Measurements from ENCODE around the gene WDR37.

- no peak for TF ChIP-seq ZNF513 (tag by site-specific recombination; IDR thresholded peaks at IDR 0.05)
- TF ChIP-seq, protein P1, sequence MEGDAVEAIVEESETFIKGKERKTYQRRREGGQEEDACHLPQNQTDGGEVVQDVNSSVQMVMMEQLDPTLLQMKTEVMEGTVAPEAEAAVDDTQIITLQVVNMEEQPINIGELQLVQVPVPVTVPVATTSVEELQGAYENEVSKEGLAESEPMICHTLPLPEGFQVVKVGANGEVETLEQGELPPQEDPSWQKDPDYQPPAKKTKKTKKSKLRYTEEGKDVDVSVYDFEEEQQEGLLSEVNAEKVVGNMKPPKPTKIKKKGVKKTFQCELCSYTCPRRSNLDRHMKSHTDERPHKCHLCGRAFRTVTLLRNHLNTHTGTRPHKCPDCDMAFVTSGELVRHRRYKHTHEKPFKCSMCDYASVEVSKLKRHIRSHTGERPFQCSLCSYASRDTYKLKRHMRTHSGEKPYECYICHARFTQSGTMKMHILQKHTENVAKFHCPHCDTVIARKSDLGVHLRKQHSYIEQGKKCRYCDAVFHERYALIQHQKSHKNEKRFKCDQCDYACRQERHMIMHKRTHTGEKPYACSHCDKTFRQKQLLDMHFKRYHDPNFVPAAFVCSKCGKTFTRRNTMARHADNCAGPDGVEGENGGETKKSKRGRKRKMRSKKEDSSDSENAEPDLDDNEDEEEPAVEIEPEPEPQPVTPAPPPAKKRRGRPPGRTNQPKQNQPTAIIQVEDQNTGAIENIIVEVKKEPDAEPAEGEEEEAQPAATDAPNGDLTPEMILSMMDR (tag by site-specific recombination; IDR thresholded peaks at IDR 0.05) = no peak
- no peak for TF ChIP-seq ZNF341 (tag by site-specific recombination; IDR thresholded peaks at IDR 0.05; ENCODE audit: low read depth)
- no peak for TF ChIP-seq TRIM28 (IDR thresholded peaks at IDR 0.05; ENCODE audit: borderline replicate concordance, low read length)
- TF ChIP-seq FEZF1 (tag by site-specific recombination; IDR thresholded peaks at IDR 0.05) = no peak
- TF ChIP-seq YY1 (tag by site-specific recombination; IDR thresholded peaks at IDR 0.05) = no peak
- TF ChIP-seq, protein P2, sequence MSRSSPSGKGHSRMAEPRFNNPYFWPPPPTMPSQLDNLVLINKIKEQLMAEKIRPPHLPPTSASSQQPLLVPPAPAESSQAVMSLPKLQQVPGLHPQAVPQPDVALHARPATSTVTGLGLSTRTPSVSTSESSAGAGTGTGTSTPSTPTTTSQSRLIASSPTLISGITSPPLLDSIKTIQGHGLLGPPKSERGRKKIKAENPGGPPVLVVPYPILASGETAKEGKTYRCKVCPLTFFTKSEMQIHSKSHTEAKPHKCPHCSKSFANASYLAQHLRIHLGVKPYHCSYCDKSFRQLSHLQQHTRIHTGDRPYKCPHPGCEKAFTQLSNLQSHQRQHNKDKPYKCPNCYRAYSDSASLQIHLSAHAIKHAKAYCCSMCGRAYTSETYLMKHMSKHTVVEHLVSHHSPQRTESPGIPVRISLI (tag by site-specific recombination; IDR thresholded peaks at IDR 0.05) = no peak
- no peak for TF ChIP-seq ZNF274 (IDR thresholded peaks at IDR 0.05; ENCODE audit: low read length)
- TF ChIP-seq ZNF274 (tag by site-specific recombination; IDR thresholded peaks at IDR 0.05; ENCODE audit: borderline replicate concordance) = no peak
- TF ChIP-seq ZNF777 (tag by site-specific recombination; IDR thresholded peaks at IDR 0.05; ENCODE audit: borderline replicate concordance) = no peak
- TF ChIP-seq ZBTB17 (tag by site-specific recombination; IDR thresholded peaks at IDR 0.05) = no peak
- TF ChIP-seq, protein P3, sequence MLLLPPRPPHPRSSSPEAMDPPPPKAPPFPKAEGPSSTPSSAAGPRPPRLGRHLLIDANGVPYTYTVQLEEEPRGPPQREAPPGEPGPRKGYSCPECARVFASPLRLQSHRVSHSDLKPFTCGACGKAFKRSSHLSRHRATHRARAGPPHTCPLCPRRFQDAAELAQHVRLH (tag by site-specific recombination; IDR thresholded peaks at IDR 0.05) = no peak
- TF ChIP-seq ZNF26 (tag by site-specific recombination; IDR thresholded peaks at IDR 0.05) = no peak
Observed at GRCh38 chr10:1168763-1169162, 112.6 kb downstream of the WDR37 start.

Data from HEK293 (cell line).